RKO (cell line): ENCODE results near the gene MIA3.
"Not testable (repeated sequence)": the region's sequence is repeated elsewhere in the genome, so short reads cannot be mapped to it uniquely, and the experiment has no call there.

ENCODE experiments used
- DNase-seq: peaks from one replicate; pipeline ENCODE4 v3.0.0-alpha.2; 2016; ENCODE audit warnings: low spot score

Gene MIA3, protein sequence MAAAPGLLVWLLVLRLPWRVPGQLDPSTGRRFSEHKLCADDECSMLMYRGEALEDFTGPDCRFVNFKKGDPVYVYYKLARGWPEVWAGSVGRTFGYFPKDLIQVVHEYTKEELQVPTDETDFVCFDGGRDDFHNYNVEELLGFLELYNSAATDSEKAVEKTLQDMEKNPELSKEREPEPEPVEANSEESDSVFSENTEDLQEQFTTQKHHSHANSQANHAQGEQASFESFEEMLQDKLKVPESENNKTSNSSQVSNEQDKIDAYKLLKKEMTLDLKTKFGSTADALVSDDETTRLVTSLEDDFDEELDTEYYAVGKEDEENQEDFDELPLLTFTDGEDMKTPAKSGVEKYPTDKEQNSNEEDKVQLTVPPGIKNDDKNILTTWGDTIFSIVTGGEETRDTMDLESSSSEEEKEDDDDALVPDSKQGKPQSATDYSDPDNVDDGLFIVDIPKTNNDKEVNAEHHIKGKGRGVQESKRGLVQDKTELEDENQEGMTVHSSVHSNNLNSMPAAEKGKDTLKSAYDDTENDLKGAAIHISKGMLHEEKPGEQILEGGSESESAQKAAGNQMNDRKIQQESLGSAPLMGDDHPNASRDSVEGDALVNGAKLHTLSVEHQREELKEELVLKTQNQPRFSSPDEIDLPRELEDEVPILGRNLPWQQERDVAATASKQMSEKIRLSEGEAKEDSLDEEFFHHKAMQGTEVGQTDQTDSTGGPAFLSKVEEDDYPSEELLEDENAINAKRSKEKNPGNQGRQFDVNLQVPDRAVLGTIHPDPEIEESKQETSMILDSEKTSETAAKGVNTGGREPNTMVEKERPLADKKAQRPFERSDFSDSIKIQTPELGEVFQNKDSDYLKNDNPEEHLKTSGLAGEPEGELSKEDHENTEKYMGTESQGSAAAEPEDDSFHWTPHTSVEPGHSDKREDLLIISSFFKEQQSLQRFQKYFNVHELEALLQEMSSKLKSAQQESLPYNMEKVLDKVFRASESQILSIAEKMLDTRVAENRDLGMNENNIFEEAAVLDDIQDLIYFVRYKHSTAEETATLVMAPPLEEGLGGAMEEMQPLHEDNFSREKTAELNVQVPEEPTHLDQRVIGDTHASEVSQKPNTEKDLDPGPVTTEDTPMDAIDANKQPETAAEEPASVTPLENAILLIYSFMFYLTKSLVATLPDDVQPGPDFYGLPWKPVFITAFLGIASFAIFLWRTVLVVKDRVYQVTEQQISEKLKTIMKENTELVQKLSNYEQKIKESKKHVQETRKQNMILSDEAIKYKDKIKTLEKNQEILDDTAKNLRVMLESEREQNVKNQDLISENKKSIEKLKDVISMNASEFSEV (N-terminal part only)

DNA sequence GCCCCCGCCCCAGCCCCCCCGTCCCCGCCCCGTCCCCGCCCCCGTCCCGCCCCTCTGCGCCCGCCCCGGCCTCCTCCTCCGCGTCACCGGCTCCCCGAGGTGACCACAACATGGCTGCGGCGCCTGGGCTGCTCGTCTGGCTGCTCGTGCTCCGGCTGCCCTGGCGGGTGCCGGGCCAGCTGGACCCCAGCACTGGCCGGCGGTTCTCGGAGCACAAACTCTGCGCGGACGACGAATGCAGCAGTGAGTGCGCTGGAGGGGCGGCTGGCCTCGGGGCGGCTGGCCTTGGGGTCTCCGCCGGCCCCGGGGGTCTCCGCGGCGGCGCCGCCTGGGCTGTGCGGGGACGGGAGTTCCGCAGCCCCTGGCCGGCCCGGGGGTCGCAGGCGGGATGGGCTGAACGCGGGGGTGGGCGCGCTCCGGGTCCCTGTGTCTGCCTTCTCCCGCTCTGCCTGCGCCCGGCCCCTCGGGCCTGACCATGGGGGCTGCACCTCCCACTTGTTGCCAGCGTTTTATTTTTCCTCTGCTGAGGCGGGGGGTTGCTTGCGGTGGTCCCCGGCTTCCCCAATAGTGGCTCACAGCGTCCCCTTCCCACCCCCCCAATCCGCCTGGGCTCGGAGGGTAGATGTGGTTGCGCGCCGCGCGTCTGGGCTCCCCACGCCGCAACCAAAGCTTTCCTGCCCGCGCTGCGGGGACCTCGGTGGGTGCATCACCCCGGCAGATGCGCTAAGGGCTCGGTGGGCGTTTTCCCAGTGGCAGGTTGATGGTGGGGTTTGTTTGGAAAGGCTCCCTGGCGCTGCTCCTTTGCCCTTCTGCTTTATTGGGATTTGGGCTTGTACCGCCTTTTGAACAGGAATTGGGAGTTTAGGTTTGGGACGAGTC is at the start of gene MIA3:
Gene MIA3 (plus strand): TSS at position 97 of the 879 bp plus-strand sequence. CDS start 14 bp downstream, at position 111.
- peak; percentile 73 for DNase-seq

DNA sequence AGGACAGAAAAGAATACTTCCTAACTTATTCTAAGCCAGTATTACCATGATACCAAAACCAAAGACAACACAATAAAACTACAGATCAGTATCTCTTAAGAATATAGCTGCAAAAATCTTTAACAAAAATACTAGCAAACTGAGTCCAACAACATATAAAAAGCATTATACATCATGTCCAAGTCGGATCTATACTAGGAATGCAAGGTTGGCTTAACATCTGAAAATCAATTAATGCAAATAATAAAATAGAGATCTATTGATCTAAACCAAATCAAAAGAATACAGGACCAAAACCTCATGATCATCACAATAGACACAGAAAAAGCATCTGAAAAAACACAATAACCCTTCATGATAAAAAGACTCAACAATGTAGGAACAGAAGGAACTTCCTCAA is 47.1 kb upstream of the MIA3 start:
- DNase-seq: no peak

DNA sequence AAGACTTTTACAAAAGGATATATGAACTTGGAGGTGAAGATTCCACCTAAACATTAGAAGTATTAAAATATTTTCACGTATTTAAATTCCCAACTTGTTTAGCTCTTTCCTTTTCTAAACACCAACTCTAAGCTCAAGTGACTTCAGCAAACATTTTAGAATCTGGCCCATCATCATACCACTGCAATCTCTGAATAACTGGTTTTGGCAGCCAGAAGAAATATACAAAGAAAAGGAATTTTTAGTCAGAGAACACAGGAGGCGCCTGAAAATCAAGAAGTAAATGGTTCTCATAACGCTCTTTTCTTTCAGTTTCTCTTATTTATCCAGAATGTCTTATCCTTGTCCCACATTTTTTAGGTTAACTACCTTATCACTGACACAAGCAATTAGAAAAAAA is 38.6 kb upstream of the MIA3 start:
- DNase-seq: no peak

DNA sequence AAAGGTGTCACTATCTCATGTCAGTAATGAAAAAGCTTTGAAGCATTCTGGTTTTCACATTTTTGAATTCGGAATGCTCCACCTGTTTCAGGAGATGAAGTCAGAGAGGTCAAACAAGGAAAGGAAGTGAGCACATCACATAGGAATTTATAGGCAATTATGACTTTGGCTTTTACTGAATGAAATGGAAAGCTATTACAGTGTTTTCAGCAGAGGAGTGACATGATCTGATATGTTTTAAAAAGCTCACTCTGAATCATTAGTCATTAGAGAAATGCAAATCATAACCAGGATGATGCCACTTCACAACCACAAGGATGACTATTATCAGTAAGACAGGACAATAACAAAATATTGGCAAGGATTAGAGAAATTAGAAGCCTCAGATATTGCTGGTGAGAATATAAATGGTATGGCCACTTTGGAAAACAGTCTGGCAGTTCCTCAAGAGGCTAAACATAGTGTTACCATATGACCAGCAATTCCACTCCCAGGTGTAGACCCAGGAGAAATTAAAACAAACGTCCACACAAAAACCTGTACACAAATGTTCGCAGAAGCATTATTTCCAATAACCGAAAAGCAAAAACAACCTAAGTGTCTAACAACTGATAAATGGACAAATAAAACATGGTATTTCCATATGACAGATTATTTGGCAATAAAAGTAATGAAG is 35.7 kb upstream of the MIA3 start:
- DNase-seq: peak; percentile 84

DNA sequence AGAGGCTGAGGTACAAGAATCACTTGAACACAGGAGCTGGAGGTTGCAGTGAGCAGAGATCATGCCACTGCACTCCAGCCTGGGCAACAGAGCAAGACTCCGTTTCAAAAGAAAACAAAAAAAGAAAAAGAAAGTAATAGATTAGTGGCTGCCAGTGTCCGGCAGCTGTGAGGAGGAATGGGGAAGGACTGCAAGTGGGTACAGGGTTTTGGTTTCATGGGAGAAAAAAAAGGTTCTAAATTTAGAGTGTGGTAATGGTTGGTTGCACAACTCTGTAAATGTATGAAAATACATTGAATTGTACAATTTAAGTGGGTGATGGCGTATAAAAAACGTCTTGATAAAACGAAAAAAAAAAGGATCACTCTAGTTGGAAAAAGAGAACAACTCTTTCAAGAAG is 34.8 kb upstream of the MIA3 start:
- no peak for DNase-seq

DNA sequence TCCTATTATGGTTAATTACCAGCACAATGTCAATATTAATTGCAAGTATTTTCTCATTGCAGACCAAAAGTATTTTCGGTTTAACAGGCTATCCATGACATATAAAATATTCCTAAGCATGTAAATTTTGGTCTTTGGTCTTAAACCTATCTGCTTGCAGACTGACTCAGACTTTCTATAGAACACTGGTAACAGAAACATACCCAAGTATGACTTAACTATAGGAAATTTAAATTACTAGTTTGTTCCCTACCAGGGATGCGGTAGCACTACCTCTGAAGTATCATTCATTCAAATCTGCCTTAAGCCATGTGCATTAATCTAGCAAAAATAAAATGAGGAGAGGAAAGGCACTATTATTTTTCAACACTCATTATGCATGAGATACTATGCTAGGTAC is 31.1 kb upstream of the MIA3 start:
- DNase-seq: no peak

DNA sequence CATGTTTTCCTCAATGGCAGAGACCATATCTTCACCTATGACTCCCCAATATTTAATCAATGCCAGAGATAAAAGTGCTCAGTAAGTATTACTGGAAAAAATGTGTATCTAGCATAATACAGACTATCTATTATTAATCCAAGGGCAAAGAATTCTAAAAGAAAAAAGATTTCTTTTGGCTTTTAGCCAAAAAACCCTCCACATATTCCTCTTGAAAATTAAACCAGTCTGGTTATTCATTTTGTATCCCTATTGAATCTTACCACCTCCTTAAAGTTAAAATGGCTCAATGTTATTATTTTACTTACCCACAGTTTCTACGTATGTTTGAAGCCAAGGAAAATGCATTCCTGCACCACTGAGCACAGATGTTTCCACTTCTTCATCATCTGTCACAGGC is 29.8 kb upstream of the MIA3 start:
- DNase-seq: no peak

DNA sequence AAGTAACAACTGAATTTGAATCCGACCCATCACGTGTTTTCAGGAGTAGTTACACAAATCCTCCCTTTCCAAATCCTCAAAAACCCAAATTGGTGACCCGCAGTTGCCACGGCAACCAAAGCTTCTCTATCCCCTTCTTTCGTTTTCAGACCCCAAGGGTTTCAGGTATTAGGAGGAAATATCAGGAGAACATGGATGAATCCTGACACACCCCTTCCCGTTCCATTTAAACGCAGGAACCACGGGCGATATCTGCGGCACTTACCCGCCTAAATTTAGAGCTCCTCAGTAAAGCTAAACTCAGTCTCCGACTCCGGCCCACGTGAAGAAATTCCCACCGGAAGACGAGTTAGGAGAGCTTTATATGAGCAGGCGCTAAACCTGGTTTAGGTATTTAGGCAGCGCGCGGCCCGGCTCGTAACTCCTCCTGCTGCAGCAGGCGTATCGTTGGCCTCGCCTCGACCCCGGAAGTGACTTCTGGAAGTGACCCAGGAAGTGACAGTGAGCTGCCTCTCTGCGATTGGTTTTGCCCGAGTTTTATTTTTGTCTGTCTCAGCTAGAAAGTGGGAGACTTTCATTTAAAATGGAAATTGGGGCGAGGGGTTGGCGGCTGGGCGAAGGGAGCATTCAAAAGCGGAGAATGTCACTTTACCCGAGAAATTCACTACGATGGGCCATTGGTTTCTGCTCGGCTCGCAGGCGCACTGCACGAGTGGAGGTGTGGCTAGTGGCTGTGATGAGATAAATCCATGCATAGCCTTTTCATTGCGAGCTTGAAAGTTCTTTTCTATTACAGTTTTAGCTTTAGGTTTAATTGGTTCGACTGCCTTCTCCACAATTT is 28.2 kb upstream of the MIA3 start, which contains the start of gene TAF1A:
Gene TAF1A (minus strand): TSS at position 472 of the 841 bp plus-strand sequence.
- peak; percentile 89 for DNase-seq

DNA sequence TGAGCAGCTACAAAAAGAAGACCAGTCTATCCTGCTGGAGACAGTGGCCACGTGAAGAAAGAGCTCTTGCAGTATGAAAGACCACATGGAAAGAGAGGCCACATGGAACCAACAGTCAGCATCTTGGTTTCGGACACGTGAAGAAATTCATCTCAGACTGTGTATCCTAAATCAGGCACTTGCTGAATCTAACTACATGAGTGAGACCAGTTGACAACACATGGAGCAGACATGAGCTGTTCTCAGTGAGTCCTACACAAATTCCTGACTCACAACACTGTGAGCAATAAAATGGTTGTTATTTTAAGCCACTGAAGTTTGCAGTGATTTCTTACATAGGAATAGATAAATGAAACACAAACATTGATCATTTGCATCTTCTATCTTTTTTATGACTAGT is 25.7 kb upstream of the MIA3 start:
- DNase-seq: peak; percentile 86

DNA sequence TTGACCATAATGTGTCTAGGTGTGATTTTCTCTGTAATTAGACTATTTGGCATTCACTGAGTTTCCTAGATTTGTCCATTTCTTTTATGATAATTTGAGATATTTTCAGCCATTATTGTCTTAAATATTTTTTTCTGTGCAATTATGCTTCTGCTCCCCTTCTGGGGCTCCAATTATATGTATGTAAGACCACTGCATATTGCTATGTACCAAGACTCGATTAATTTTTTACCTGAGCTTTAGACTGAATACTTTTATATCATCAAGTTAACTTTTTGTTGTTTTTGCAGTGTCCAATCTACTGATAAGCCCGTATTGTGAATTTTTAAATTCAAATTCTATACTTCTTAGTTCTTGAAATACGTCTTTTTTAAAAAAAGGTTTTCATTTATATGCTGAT is 23.1 kb upstream of the MIA3 start:
- DNase-seq: no peak

DNA sequence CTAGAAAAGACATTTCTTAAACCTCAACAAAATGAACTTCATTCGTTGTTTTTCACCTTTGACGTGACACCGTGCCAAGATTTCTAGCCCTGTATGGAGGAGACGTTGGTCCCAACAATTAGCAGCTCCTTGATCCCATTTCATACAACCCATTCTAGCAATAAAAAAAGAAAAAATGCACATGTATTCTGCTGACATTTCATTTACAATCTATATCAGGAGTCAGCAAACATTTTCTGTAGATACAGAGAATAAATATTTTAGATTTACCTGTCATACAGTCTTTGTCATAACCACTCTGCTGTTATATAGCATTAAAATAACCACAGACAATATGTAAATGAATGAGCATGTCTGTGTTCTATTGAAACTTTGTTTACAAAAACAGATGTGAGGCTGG is 21.2 kb upstream of the MIA3 start:
- DNase-seq: no peak

DNA sequence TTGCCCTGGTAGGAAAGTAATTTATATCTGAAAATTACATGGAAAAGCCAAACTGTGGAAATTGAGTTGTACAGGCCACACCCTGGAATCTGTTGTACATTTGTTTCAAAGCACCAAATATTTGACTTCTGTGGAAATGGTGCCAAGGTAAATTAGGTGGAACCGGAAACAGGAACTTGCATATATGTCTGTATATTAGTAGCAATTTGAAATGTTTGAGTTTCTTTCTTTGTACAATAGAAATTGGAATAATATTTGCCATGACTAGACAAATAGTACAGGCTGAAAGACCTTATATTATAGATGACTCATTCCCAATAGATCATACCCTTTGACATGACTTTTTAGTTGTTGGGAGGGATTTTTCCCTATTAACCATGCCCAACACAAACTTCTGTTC is 17.6 kb upstream of the MIA3 start:
- no peak for DNase-seq

DNA sequence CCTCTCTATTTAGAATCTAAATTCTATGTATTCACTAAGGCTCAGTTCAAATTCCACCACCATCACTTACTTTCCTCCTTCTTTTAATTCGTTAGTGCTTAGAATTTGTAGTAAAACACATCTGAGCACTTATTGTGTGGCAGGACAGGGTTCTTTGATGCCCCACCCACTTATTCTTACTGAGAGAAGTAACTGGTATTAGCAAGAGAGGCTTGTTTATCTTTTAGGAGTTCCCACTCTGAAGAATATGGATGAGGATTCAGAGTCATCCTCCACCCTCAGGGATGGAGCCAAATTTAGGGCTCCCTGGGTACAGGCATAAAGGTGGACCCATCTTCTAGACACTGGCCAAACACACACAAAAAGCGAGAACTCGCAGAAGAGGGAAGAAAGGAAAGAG is 16.6 kb upstream of the MIA3 start:
- DNase-seq: no peak

DNA sequence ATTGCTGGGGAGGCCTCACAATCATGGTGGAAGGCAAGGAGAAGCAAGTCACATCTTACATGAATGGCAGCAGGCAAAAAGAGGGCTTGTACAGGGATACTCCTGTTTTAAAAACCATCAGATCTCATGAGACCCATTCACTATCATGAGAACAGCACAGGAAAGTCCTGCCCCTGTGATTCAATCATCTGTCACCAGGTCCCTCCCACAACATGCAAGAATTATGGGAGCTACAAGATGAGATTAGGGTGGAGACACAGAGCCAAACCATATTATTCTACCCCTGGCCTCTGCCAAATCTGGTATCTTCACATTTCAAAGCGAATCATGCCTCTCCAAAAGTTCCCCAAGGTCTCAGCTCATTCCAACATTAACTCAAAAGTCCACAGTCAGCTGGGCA is 11.1 kb upstream of the MIA3 start:
- no peak for DNase-seq

DNA sequence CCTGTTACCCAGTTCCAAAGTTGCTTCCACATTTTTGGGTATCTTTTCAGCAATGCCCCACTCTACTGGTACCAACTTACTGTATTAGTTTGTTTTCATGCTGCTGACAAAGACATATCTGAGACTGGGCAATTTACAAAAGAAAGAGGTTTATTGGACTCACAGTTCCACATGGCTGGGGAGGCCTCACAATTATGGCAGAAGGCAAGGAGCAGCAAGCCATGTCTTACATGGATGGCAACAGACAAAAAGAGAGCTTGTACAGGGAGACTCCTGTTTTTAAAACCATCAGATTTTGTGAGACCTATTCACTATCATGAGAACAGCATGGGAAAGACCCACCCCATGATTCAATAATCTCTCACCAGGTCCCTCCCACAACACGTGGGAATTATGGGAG is 8.8 kb upstream of the MIA3 start:
- not testable (repeated sequence) for DNase-seq

DNA sequence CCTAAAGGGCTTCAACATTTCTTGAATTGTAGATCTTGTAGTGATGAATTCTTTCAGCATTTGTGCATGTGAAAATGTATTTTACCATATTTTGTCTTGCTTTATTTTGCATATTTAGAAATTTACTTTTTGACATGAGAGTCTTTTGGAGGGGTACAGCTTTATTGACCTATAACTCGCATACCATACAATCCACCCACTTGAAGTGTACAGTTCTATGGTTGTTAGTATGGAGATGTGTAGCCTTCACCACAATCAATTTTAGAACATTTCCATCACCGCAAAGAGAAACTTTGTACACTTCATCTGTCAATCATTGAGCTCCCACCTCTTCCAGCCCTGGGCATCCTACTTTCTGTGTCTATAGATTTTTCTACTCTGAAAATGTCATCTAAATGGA is 7.2 kb upstream of the MIA3 start:
- DNase-seq: no peak

DNA sequence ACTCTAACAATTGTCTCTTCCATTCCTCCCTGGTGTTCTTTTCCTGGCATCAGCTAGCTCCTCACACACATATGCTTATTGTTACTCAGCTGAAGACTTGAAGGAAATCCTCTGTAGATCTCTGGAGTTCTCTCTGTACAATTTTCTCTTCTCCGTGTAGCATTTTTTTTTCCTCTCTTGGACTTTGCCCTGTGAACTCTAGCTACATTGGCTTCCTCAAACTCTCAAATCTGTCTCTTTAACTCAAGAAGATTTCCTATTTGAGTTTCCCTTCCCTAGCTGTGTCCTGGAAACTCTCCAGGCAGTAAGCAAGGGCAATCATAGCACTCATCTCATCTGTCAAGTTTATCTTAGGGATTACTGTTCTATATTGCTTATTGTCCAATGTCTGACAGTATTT is 4.3 kb upstream of the MIA3 start:
- no peak for DNase-seq

DNA sequence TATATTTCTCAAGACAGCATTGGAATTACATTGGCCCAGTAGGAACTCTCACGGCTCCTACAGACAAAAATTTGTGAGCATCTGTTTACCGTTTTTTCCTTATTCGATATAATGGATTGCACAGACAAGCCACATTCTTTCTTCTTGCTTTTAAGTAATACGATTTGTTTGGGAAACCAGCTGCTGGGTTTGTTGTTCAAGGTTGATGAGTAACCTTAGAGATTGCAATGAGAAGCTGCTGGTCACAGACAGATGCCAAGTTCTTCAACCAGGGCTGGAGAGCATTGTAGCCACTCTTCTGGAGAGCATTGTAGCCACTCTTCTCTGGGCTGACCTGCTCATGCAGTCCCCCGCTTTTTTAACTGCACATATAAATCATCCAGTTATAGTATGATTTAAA is 1.4 kb upstream of the MIA3 start:
- DNase-seq: peak; percentile 11

DNA sequence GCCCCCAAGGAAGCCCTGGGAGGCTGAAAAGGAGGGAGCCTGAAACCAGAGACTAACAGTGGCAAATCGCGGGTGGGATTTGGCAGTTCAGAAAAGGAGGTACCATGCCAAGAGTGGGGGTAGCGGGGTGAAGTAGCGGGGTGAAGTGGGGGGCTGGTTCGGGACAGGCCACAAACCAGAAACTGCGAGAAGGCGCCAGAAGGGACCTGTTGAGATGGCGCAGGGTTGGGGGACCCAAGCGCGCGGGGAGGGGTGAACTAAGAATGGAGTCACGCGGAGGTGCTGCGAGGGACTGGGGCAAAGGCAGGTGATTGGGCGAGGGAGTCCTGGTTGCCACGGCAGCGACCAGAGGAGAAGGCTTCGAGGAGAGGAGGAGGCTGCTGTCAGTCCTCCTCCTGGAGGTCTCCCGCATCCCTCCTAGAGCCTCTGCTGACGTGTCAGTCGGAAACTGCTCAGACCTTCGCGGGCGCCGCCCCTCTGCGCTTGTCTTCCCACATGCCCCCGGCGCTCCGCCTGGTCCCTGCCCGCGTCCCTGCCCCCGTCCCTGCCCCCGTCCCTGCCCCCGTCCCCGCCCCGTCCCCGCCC is 438 bp upstream of the MIA3 start:
- DNase-seq: peak; percentile 88
